Measurements from ENCODE around the gene SSNA1. TPM values are rescaled to one million over a fixed set of nuclear protein-coding genes. Genes with fewer than 3 reads are reported as not detected.

The SSNA1 gene
- total RNA-seq, 2 donors from 2014 or later, result 40.6 to 67.1 TPM

DNA sequence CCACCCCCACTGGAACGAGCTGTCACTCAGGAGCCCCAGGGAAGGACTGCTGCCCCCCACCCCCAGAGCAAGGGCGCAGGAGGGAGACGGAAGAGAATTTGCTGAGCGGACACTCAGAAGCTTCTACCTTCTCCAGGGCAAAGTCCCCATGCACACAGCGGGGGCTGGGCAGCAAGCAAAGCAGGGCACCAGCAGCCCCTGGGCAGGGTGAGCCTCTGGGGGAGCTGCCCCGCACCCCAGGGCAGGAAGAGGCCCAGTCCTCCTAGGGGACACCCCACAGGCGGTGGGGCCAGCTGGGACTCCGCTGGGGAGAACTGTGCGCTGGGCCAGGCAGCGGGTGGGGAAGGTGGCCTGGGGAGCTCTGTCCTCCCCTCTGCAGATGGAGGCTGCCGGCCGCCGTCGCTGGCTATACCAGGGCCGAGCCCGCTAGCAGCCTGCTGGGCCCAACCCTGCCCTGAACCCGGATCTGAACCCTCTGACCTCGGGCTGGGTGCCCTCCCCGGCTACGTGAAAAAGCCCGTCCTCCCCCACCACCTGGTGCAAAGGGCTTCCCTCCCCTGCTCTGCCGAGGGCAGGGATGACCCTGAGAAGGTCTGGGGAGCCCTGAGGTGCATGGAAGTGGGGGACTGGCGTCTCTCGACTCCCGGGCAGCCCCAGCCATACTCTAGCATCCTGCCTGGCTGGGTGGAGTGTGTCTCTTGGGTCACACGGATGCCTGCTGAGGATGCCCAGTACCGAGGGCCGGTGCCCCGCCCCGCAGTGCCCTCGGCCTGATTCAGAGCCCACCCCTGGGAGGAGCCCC is 41.6 kb downstream of the SSNA1 start:
- Histone ChIP-seq H3K36me3 (no peaks in the 10 kb centered on the region), H3K27me3 (replicated peaks; ENCODE audit: insufficient read depth) (no peaks in the 10 kb centered on the region), H3K9me3 (no peaks in the 10 kb centered on the region), H3K27ac (no peak overlapping the region), H3K4me3 (no peak overlapping the region), H3K4me1 (ENCODE audit: control insufficient read depth in 1 of 2, low read depth in 2 of 2) (no peaks in the 10 kb centered on the region)
- DNase-seq (ENCODE audit: low spot score) (no peak), ATAC-seq (ENCODE audit: insufficient number of reproducible peaks, low FRiP score, low read depth) (no peak)
- TF ChIP-seq CTCF (IDR thresholded peaks at IDR 0.05), result no peak

DNA sequence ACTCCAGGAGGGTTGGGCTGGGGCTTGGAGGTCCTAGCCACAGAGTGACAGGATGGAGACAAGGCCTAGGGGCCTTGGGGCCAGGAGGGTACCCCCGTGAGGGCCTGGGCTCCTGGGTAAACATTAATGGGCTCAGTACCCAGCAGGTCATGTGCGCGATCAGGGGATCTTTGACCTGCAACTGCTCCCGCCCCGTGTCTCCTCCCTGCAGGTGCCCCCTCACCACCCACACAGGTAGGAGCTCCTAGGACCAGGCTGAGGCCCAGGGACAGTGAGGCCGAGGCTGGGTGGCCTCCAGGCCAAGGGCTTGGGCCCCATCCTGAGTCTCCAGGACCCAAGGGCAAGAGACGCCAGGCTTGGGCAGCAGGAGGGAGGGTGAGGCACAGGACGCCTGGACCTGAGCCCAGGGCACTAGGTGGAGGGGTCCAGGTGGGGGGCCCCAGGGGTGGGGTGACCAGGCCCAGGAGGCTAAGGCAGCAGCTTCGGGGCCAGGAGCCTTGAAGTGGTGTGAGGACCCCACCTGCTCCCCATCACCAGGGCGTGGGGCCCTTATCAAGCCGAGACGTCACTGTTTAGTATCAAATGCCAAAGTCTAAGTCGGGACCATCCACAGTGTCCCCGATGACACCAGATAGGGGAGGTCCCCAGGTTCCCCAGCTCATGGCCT is 42.4 kb downstream of the SSNA1 start, which contains the start of gene SLC34A3:
Gene SLC34A3 (plus strand): TSS at position 197 of the 667 bp plus-strand sequence. CDS start 802 bp downstream, outside the sequence.
- H3K36me3 ChIP-seq, result no peaks in the 10 kb centered on the region
- DNase-seq (ENCODE audit: low spot score), result no peak
- no peaks in the 10 kb centered on the region for H3K9me3 ChIP-seq
- no peaks in the 10 kb centered on the region for H3K27me3 ChIP-seq (replicated peaks; ENCODE audit: insufficient read depth)
- H3K4me3 ChIP-seq, result no peak within 1 kb of the TSS
- no peaks in the 10 kb centered on the region for H3K4me1 ChIP-seq (ENCODE audit: control insufficient read depth in 1 of 2, low read depth in 2 of 2)
- ATAC-seq (ENCODE audit: insufficient number of reproducible peaks, low FRiP score, low read depth), result no peak
- no peak for TF ChIP-seq CTCF (IDR thresholded peaks at IDR 0.05)
- H3K27ac ChIP-seq, result no peak within 1 kb of the TSS

DNA sequence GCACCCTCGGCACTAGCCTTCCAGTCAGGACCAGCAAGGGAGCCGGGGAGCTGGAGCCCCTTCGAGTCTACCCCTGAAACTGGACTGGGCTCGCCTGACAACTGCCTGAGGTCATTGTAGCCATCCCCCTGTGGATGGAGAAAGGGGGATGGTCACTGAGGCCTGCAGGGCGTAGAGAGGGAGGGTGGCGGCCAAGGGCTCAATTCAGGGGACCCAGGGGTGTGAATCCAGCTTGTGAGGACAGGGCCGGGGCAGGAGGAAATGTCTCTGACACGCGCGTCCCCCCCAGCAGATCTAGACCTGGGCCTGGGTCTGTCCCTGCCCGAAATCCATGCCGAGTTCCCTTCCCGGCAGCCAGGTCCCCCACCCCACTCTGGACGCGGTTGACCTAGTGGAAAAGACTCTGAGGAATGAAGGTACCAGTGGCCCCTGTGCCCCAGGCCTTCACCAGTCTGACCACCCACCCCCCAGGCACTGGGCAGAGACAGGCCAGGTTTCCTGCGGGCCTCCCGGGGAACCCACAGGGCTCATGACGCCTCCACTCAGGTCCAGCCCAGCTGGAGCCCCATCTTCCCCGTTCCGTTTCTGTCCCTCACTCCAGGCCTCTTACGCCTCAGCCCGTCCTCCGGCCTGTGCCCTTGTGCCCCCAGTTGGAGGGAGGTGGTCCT is 43.0 kb downstream of the SSNA1 start:
- no peak for ATAC-seq (ENCODE audit: insufficient number of reproducible peaks, low FRiP score, low read depth)
- Histone ChIP-seq H3K27me3 (replicated peaks; ENCODE audit: insufficient read depth) (no peaks in the 10 kb centered on the region), H3K9me3 (no peaks in the 10 kb centered on the region)

DNA sequence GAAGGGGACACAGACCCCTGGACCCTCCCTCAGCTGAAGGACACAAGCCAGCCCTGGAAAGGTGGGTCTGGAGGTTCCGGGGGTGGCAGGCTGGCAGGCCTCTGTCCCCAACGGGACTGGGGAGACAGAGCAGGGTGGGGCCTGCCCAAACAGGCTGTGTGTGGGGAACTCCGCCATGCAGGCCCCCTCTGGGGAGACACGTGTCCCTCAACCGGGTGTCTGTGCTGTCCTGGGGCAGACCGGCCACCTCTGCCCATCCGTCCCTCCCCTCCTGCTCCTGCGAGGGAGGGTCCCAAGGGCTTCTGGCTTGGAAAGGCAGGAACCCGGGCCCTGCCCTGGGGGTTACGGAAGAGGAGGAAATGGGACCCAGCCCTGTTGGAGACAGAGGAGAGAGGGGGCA is 43.6 kb downstream of the SSNA1 start:
- Histone ChIP-seq H3K27me3 (replicated peaks; ENCODE audit: insufficient read depth) (no peaks in the 10 kb centered on the region), H3K4me1 (ENCODE audit: control insufficient read depth in 1 of 2, low read depth in 2 of 2) (peaks cover 3 to 12% of the 10 kb centered on the region in 2 donors), H3K27ac (no peak overlapping the region), H3K9me3 (no peaks in the 10 kb centered on the region), H3K4me3 (no peak overlapping the region), H3K36me3 (no peaks in the 10 kb centered on the region)
- ATAC-seq (ENCODE audit: insufficient number of reproducible peaks, low FRiP score, low read depth) (no peak), DNase-seq (ENCODE audit: low spot score) (no peak)
- no peak for TF ChIP-seq CTCF (IDR thresholded peaks at IDR 0.05)

More for the DNA sequence above, 43.0 kb downstream of the SSNA1 start:
- peaks cover 1 to 7% of the 10 kb centered on the region in 2 donors for H3K4me1 ChIP-seq (ENCODE audit: control insufficient read depth in 1 of 2, low read depth in 2 of 2)
- no peaks in the 10 kb centered on the region for H3K36me3 ChIP-seq
- H3K27ac ChIP-seq, result no peak overlapping the region
- no peak overlapping the region for H3K4me3 ChIP-seq
- DNase-seq (ENCODE audit: low spot score), result no peak
- TF ChIP-seq CTCF (IDR thresholded peaks at IDR 0.05), result no peak

DNA sequence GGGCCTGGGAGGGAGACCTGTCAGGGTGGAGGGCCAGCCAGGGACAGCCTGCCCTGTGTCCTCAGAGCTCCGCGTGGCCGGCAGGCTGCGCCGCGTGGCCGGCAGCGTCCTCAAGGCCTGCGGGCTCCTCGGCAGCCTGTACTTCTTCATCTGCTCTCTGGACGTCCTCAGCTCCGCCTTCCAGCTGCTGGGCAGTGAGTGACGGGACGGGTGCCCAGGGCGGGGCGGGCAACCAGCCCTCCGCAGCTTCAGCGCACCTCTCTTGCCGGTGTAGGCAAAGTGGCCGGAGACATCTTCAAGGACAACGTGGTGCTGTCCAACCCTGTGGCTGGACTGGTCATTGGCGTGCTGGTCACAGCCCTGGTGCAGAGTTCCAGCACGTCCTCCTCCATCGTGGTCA is 44.0 kb downstream of the SSNA1 start:
- ATAC-seq (ENCODE audit: insufficient number of reproducible peaks, low FRiP score, low read depth) (no peak), DNase-seq (ENCODE audit: low spot score) (no peak)
- no peaks in the 10 kb centered on the region for H3K9me3 ChIP-seq
- H3K36me3 ChIP-seq, result no peaks in the 10 kb centered on the region
- no peak for TF ChIP-seq CTCF (IDR thresholded peaks at IDR 0.05)
- no peak overlapping the region for H3K4me3 ChIP-seq
- H3K27me3 ChIP-seq (replicated peaks; ENCODE audit: insufficient read depth), result no peaks in the 10 kb centered on the region
- no peak overlapping the region for H3K27ac ChIP-seq
- peaks cover 3 to 12% of the 10 kb centered on the region in 2 donors for H3K4me1 ChIP-seq (ENCODE audit: control insufficient read depth in 1 of 2, low read depth in 2 of 2)

Measured in thoracic aorta (tissue), 2 donors.